ENCODE data around the gene FRS2.
"Not testable (repeated sequence)": the region's sequence is repeated elsewhere in the genome, so short reads cannot be mapped to it uniquely, and the experiment has no call there.

The FRS2 gene, protein sequence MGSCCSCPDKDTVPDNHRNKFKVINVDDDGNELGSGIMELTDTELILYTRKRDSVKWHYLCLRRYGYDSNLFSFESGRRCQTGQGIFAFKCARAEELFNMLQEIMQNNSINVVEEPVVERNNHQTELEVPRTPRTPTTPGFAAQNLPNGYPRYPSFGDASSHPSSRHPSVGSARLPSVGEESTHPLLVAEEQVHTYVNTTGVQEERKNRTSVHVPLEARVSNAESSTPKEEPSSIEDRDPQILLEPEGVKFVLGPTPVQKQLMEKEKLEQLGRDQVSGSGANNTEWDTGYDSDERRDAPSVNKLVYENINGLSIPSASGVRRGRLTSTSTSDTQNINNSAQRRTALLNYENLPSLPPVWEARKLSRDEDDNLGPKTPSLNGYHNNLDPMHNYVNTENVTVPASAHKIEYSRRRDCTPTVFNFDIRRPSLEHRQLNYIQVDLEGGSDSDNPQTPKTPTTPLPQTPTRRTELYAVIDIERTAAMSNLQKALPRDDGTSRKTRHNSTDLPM

DNA sequence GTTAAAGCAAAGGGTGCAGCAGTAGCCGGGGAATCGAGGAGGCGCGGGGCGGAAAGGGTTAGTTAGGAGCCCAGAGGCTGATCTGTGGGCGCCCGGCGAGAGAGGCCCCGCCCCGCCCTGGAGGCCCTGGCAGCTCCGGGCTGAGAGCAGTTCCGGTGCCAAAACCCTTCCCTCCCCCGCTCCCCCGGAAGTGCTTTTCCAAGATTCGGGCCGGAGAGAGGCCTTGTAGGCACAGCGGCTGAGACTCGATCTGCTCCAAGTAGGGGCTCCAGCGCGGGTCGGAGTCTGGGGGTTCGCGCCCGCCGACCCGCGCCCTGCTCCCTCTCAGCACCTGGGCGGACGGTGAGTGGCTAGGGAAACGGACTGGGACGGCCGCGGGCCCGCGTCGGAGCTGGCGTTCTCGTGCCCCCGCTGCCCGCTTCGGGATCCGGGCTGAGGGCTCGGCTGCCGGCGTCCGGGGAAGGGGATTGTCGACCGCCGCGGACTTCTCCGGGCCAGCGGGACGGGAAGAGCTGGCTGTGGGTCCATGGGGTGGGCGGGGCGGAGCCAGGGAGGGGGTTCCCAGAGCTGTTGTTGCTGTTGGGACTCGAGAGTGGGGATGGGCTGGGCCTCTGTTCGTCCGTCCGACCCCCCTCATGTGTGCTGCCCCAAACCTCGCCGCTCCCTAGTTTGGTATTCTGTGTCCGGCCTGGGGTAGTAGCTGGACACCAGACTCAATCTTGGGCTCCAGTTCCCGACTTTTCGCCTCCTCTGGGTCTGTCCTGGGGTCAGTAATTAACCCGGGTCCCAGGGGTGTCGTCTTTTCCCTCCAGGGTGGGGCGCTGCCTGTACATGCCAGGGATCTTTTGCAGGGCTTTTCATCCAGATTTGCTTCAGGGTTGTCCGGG, at the start of gene FRS2:
FRS2 (plus strand) TSS at position 200 of the 887 bp plus-strand sequence. CDS start 98,643 bp downstream, outside the sequence.
- peak; percentile 71 to 95 (median 90) for DNase-seq

DNA sequence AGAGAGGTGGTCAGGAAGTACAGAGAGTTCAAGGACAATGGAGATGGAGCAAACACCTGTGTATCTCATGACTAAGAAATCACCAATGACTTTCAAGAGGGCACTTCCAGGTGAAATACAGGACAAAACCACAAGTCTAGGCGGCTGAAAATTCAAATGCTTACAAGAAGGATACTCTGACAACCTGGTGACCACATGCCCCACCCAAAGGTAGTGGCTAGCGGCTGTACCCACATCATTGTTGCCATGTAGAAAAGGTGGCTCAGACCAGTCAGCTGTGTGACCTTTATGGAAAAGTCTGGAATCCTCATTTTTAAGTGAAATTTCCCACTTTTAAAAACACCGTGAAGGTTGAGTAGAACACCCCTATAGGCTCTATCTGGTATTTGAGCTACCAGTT, 48.6 kb upstream of the FRS2 start:
- no peak for DNase-seq

DNA sequence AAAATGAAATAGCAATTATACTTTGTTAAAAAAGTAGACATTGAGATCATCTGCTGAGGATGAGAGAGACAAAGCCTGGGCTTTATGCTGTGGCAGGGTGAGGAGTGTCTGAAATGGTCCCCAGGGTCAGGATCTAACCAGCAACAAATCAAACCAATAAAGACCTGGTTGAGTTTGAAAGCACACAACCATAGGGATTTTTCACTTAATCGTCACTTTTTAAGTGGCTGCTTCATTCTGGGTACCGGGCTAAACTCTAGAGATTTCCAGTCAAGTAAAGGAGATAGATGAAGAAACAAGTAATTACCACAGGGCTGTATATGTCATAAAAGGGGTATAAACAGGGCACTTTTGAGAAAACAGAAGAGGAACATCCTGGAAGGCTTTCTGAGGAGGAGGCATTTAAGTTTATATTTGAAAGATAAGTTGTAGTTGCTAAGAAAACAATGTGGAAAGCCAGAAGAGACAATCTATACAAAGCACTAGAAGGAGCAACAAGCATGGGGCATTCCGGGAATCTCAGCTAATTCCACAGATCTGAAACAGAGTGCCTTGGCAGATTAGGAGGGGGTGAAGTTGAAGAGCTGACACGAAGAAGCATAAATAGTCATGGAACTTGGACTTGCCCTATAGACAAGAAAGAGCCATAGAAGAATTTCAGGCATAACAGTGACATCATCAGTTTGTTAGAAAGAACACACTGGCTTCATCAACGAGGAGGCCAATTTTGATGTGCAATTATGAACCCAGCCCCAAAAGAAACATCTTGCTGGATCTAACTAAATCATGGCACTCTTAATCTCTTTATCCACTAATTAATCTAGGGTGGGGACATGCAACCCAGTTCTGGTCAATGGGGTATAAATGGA, 46.9 kb upstream of the FRS2 start:
- DNase-seq = no peak

DNA sequence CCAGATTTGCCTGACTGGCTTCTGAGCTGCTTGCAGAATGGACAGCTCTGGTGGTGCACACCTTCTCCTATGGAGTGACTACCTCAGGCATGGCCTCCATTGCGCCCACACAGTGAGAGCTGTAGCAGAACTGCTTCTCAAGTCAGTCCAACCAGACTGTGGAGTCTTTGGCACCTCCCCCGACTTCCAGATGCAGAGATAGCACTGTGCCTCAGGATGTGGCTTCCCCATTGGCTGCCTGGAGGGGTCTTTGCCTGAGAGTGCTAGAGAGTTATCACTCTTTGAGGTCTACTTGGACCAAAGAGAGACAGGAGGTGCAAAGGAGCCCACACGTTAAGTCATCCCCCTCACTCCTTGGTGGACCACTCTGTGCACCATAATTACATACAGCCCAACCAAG, 44.8 kb upstream of the FRS2 start:
- DNase-seq = no peak

DNA sequence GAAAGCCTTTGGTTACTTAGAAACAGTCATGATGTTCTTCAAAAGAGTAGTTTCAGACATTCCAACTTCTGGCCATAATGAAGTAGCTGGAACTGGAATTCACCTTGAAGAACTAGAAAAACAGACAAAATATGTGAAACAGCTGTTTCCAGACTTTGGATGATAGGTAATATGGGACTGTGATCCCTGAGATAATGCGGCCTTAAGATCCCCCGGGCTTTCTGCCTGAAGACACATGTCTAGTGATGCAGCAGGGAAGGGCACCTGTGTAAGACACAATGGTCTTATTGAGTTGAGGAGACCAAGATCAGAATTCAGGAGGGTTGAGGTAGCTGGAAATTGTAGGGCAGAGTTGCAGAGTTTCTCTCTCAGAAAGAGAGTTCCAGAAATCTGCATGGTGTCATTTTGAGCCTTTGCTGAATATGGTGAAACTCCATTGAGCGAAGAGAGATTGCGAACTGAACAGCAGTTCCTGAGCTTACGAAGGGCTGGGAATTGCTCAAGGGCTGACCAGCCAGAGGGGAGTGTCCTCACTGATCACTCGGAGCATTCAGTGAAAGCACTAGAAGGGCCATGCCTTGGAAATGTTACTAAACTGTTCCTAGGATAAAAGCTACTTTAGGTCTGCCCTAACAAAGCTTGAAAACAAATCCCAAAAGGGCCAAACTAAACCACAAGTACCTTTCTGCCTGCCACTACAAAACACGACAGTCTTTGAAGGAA, 41.7 kb upstream of the FRS2 start:
- DNase-seq = no peak

- peak in 20 of 56 donors; percentile 1 to 54 (median 16) for DNase-seq
Measured at GRCh38 chr12:69430942-69431590, 39.1 kb upstream of the FRS2 start.

GRCh38 chr12:69431591-69432222, 38.5 kb upstream of the FRS2 start:
- no peak for DNase-seq

GRCh38 chr12:69433653-69434052, 36.5 kb upstream of the FRS2 start:
- no peak for DNase-seq

GRCh38 chr12:69435644-69436043, 34.5 kb upstream of the FRS2 start:
- DNase-seq = no peak

DNA sequence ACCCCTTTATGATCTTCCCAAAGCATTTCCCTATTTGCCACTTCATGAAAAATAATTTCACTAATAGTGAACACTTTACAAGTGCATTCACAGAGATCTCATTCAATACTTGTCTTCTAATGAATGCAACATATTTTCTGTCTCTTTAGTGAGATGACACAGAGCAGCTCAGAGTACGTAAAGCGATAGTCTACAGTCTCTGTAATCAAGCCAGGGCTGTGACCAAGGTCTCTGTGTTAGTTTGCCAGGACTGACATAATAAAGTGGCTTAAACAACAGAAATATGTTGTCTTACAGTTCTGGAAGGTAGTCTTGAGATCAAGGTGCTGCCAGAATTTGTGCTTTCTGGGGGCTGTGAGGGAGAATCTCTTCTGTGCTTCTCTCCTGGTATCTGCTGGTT, 33.1 kb upstream of the FRS2 start:
- no peak for DNase-seq

- DNase-seq = no peak
Measured at GRCh38 chr12:69438539-69438938, 31.6 kb upstream of the FRS2 start.

GRCh38 chr12:69440016-69440415, 30.2 kb upstream of the FRS2 start:
- no peak for DNase-seq

GRCh38 chr12:69440886-69441285, 29.3 kb upstream of the FRS2 start:
- no peak for DNase-seq

DNA sequence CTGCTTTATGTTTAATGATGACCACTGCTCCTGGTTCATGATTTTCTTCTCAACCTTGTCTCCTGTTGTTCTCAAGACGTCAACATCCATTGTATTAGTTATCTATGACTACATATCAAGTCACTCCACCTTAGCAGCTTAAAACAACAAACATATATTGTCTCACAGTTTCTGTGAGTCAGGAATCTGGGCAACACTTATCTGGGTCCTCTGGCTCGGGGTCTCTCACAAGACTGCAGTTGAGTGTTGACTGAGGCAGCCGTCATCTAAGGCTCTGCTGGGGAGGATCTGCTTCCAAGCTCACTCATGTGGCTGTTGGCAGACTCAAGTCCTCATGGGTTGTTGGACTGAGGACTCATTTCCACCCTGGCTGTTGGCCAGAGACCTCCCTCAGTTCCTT, 27.3 kb upstream of the FRS2 start:
- DNase-seq = no peak

DNA sequence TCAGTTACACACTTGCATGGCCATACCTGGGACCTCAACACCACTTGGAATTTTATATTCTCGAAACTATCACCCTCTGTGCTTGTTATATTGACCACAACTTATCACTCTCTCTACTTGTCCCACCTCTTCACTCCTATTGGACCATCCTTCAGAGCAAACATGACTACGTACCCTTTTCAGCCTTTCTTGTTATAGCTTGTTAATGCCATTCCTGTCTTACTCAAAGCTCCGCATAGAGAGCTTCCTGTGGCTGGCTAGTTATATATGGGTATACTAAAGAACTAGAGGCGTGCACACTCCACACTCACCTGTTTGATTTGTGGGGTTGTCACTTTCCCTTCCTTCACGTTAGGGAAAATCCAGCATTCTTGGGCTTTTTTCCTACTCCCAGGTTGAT, 26.3 kb upstream of the FRS2 start:
- no peak for DNase-seq

GRCh38 chr12:69447892-69448291, 22.3 kb upstream of the FRS2 start:
- DNase-seq = no peak

DNA sequence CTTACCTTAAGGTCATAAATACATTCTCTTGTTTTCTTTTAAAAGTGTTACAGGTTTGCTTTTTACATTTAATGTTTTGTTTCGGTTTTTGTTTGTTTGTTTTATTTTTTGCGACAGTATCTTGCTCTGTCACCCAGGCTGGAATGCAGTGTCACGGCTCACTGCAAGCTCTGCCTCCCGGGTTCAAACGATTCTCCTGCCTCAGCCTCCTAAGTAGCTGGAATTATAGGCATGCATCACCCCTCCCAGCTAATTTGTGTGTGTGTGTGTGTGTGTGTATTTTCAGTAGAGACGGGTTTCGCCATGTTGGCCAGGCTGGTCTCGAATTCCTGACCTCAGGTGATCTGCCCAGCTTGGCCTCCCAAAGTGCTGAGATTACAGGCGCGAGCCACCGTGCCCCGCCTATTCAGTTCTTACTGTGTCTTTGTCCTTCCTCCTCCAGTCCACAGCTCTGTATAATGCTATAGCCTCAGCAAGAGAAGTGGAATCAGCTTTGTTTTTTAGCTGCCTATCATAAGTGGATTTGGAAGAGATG, 17.5 kb upstream of the FRS2 start:
- not testable (repeated sequence) for DNase-seq

DNA sequence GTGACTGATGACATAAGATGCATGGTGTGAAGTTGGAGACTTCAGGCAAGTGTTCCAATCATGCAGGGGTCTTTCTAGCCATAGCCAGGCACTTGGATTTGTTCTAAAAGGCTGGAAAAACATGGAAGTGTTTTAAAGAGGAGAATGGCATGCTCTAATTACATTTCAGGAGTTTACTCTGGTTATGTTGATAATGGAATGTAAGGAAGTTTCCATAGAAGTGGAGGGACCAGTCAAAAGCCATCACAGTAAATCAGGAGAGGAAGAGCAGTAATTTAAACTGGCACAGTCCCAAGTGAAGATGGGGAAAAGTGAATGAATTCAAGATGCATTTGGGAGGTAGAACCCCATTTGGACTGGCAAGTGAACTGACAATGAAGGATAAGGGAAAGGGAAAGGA, 13.9 kb upstream of the FRS2 start:
- no peak for DNase-seq

DNA sequence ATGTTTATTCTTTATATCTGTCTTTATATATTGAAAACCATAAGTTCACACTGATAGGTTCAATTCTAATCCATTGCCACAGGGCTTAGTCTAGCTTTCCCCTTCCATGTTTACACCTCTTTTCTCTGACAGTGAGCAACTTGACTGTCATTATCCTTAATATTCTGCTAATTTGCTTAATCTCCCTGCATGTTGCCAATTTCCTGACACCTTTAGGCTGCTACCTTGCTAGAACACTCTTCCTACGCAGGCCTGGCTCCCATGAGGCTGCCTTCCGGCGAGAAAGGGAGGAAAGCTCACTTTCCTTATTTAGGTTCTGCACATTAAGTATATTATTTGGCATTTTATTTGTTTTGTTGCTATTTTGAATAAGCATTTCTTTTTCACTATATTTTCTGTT, 12.8 kb upstream of the FRS2 start:
- DNase-seq = no peak

Data from amygdala (tissue), 56 donors.